CD4-positive, alpha-beta T cell treated with Interleukin-1 beta for 1 hour (primary cell): Measurements from ENCODE around the gene TMC2.

Experiments used
- DNase-seq, 2 donors: peaks; one replicate each; pipeline ENCODE4 v3.0.0-alpha.2; 2020 to 2022

TMC2 gene

GRCh38 chr20:2527762-2528161 is 8.6 kb upstream of the TMC2 start:
- no peak for DNase-seq

GRCh38 chr20:2528671-2529271 is 7.6 kb upstream of the TMC2 start:
- no peak for DNase-seq

GRCh38 chr20:2533118-2533517 is 3.3 kb upstream of the TMC2 start:
- DNase-seq = no peak

- DNase-seq = no peak
Measured at GRCh38 chr20:2535711-2536559, 438 bp upstream of the TMC2 start.

- no peak for DNase-seq
Measured at GRCh38 chr20:2537101-2537500, 728 bp downstream of the TMC2 start.

GRCh38 chr20:2538356-2538755 is 2.0 kb downstream of the TMC2 start:
- no peak for DNase-seq

GRCh38 chr20:2538931-2539720 is 2.8 kb downstream of the TMC2 start:
- DNase-seq = no peak

- DNase-seq = no peak
Measured at GRCh38 chr20:2541940-2542339, 5.6 kb downstream of the TMC2 start.

GRCh38 chr20:2542361-2542760 is 6.0 kb downstream of the TMC2 start:
- DNase-seq = no peak

GRCh38 chr20:2544211-2544610 is 7.8 kb downstream of the TMC2 start:
- DNase-seq = no peak

- DNase-seq = no peak
Measured at GRCh38 chr20:2545594-2545993, 9.2 kb downstream of the TMC2 start.

GRCh38 chr20:2557873-2558580 is 21.7 kb downstream of the TMC2 start:
- DNase-seq = no peak

- DNase-seq = no peak
Measured at GRCh38 chr20:2558581-2559278, 22.4 kb downstream of the TMC2 start.

GRCh38 chr20:2559279-2559626 is 22.9 kb downstream of the TMC2 start:
- DNase-seq = no peak

GRCh38 chr20:2559651-2560050 is 23.3 kb downstream of the TMC2 start:
- no peak for DNase-seq

- DNase-seq = no peak
Measured at GRCh38 chr20:2563116-2563515, 26.7 kb downstream of the TMC2 start.

GRCh38 chr20:2564406-2564805 is 28.0 kb downstream of the TMC2 start:
- DNase-seq = no peak

- DNase-seq = no peak
Measured at GRCh38 chr20:2575682-2576081, 39.3 kb downstream of the TMC2 start.

- DNase-seq = no peak
Measured at GRCh38 chr20:2576317-2576727, 39.9 kb downstream of the TMC2 start.

GRCh38 chr20:2578475-2579192 is 42.3 kb downstream of the TMC2 start:
- DNase-seq = no peak

- DNase-seq = no peak
Measured at GRCh38 chr20:2585811-2586210, 49.4 kb downstream of the TMC2 start.

GRCh38 chr20:2593756-2594155 is 57.4 kb downstream of the TMC2 start:
- DNase-seq = no peak
